ENCODE results near the gene SHANK1. TPM values are rescaled to one million over a fixed set of nuclear protein-coding genes. Genes with fewer than 3 reads are reported as not detected.

The SHANK1 gene
- total RNA-seq, 4 donors from 2014 or later: 0.06 TPM; not detected in 3

- Histone ChIP-seq H3K4me1 (peaks cover 0 to 27% (median 14%) of the 10 kb centered on the region in 3 donors), H3K27me3 (peaks cover 17 to 95% (median 29%) of the 10 kb centered on the region in 4 donors), H3K9me3 (no peaks in the 10 kb centered on the region), H3K4me3 (peak overlapping the region in 1 of 4 donors; percentile 6), H3K36me3 (no peaks in the 10 kb centered on the region), H3K27ac (no peak overlapping the region)
- no peak for DNase-seq
- WGBS, 2 donors: no CpG with 5 or more reads among the region's 56 CpGs
- TF ChIP-seq POLR2A (IDR thresholded peaks at IDR 0.05): no peak
- no peak for TF ChIP-seq CTCF (IDR thresholded peaks at IDR 0.05)
- intact Hi-C loops (cut with DNase I): no loop called here
Observed at GRCh38 chr19:50667177-50667758, 52.3 kb downstream of the SHANK1 start.

- WGBS, 2 donors: no CpG with 5 or more reads among the region's 47 CpGs
- H3K4me1 ChIP-seq: peaks cover 0 to 27% (median 14%) of the 10 kb centered on the region in 3 donors
- H3K36me3 ChIP-seq: no peaks in the 10 kb centered on the region
- no peak for DNase-seq
- no peak overlapping the region for H3K27ac ChIP-seq
- H3K4me3 ChIP-seq: no peak overlapping the region
- intact Hi-C loops (cut with DNase I): no loop called here
- H3K9me3 ChIP-seq: no peaks in the 10 kb centered on the region
- TF ChIP-seq POLR2A (IDR thresholded peaks at IDR 0.05): no peak
- peaks cover 17 to 95% (median 29%) of the 10 kb centered on the region in 4 donors for H3K27me3 ChIP-seq
Observed at GRCh38 chr19:50666346-50667176, 53.0 kb downstream of the SHANK1 start.

- 79 to 88% methylated on average over 6 of the region's 6 CpGs for WGBS, 2 donors
Observed at GRCh38 chr19:50664204-50664603, 55.4 kb downstream of the SHANK1 start.

GRCh38 chr19:50663482-50663790 is 56.2 kb downstream of the SHANK1 start:
- H3K4me3 ChIP-seq: no peak overlapping the region
- TF ChIP-seq POLR2A (IDR thresholded peaks at IDR 0.05): no peak
- no peak for TF ChIP-seq CTCF (IDR thresholded peaks at IDR 0.05)
- intact Hi-C loops (cut with DNase I): no loop called here
- no peak overlapping the region for H3K27ac ChIP-seq
- H3K36me3 ChIP-seq: no peaks in the 10 kb centered on the region
- 70 to 100% methylated on average over 1 of the region's 1 CpG for WGBS, 2 donors
- peaks cover 9 to 38% (median 18%) of the 10 kb centered on the region in 3 donors for H3K4me1 ChIP-seq
- no peaks in the 10 kb centered on the region for H3K9me3 ChIP-seq
- peaks cover 23 to 95% (median 28%) of the 10 kb centered on the region in 4 donors for H3K27me3 ChIP-seq
- DNase-seq: no peak

More at GRCh38 chr19:50664204-50664603, 55.4 kb downstream of the SHANK1 start:
- no peak for TF ChIP-seq POLR2A (IDR thresholded peaks at IDR 0.05)
- no peak for TF ChIP-seq CTCF (IDR thresholded peaks at IDR 0.05)
- H3K4me3 ChIP-seq: no peak overlapping the region
- no peaks in the 10 kb centered on the region for H3K9me3 ChIP-seq
- DNase-seq: no peak
- peaks cover 26 to 95% (median 27%) of the 10 kb centered on the region in 4 donors for H3K27me3 ChIP-seq
- intact Hi-C loops (cut with DNase I): no loop called here
- H3K4me1 ChIP-seq: peaks cover 3 to 33% (median 14%) of the 10 kb centered on the region in 3 donors
- H3K27ac ChIP-seq: no peak overlapping the region
- no peaks in the 10 kb centered on the region for H3K36me3 ChIP-seq

- TF ChIP-seq POLR2A (IDR thresholded peaks at IDR 0.05): no peak
- no peak for TF ChIP-seq CTCF (IDR thresholded peaks at IDR 0.05)
- H3K27me3 ChIP-seq: peaks cover 21 to 95% (median 25%) of the 10 kb centered on the region in 4 donors
Observed at GRCh38 chr19:50662651-50663481, 56.7 kb downstream of the SHANK1 start.

More at GRCh38 chr19:50662651-50663481, 56.7 kb downstream of the SHANK1 start:
- Histone ChIP-seq H3K36me3 (no peaks in the 10 kb centered on the region), H3K4me3 (no peak overlapping the region), H3K9me3 (no peaks in the 10 kb centered on the region), H3K4me1 (peaks cover 12 to 38% (median 17%) of the 10 kb centered on the region in 3 donors), H3K27ac (no peak overlapping the region)
- WGBS, 2 donors: 50 to 51% methylated on average over 16 of the region's 16 CpGs
- intact Hi-C loops (cut with DNase I): no loop called here
- no peak for DNase-seq
